ENCODE results near the gene PDSS2.

- TF ChIP-seq EZH2 (IDR thresholded peaks at IDR 0.05; ENCODE audit: low read depth, low read length, severe bottlenecking): no peak
- TF ChIP-seq MAFK (IDR thresholded peaks at IDR 0.05; ENCODE audit: low read depth, low read length): no peak
- TF ChIP-seq POLR2AphosphoS5 (IDR thresholded peaks at IDR 0.05; ENCODE audit: low read depth, low read length): no peak
- no peak for TF ChIP-seq POLR2A (IDR thresholded peaks at IDR 0.05; ENCODE audit: control extremely low read depth in 1 of 2, low read depth in 2 of 2, low read length in 2 of 2)
- TF ChIP-seq CTCF (IDR thresholded peaks at IDR 0.05; ENCODE audit: control extremely low read depth in 1 of 3, insufficient read depth in 1 of 3, low read depth in 1 of 3, low read length in 3 of 3): no peak
Observed at GRCh38 chr6:107187630-107188029, 271.7 kb downstream of the PDSS2 start.
